Smooth muscle cell (in vitro differentiated cells): ENCODE measurements around the gene CFAP65. TPM values are rescaled to one million over a fixed set of nuclear protein-coding genes. Genes with fewer than 3 reads are reported as not detected.

Source experiments
- DNase-seq: peaks from one replicate; lab custom pipeline; 2025; ENCODE audit not compliant: unreplicated experiment; lab: John Stamatoyannopoulos, UW
- H2AFZ ChIP-seq: fragments of 200-600 bp; sonication (generic); 2 replicates; pipeline ENCODE4 v1.6.0; 2016; ENCODE audit warnings: antibody characterized with exemption, low read depth, mild to moderate bottlenecking
- H3F3A ChIP-seq: fragments of 200-600 bp; sonication (generic); 2 replicates; pipeline ENCODE4 v1.6.0; 2017; ENCODE audit warnings: antibody characterized with exemption, low read depth
- H3K27ac ChIP-seq: fragments of 200-600 bp; sonication (generic); 2 replicates; pipeline ENCODE4 v1.5.1; 2016; ENCODE audit warnings: low read depth, mild to moderate bottlenecking
- H3K27me3 ChIP-seq: fragments of 200-600 bp; sonication (generic); 2 replicates; pipeline ENCODE4 v1.6.1; 2016; ENCODE audit warnings: low read depth, mild to moderate bottlenecking
- H3K36me3 ChIP-seq: fragments of 200-600 bp; sonication (generic); 2 replicates; pipeline ENCODE4 v1.5.1; 2016; ENCODE audit warnings: low read depth
- H3K4me1 ChIP-seq: fragments of 200-600 bp; sonication (generic); 2 replicates; pipeline ENCODE4 v1.5.1; 2016; ENCODE audit warnings: low read depth
- H3K4me2 ChIP-seq: fragments of 200-600 bp; sonication (generic); 2 replicates; pipeline ENCODE4 v1.6.0; 2016; ENCODE audit warnings: mild to moderate bottlenecking
- H3K4me3 ChIP-seq: fragments of 200-600 bp; sonication (generic); 2 replicates; pipeline ENCODE4 v1.5.1; 2016; ENCODE audit warnings: mild to moderate bottlenecking
- H3K79me2 ChIP-seq: fragments of 200-600 bp; sonication (generic); 2 replicates; pipeline ENCODE4 v1.6.0; 2016; ENCODE audit warnings: low read depth, mild to moderate bottlenecking
- H3K9ac ChIP-seq: fragments of 200-600 bp; sonication (generic); 2 replicates; pipeline ENCODE4 v1.6.0; 2016; ENCODE audit warnings: low read depth
- H3K9me3 ChIP-seq: fragments of 200-600 bp; sonication (generic); replicated peaks from 2 replicates; pipeline ENCODE4 v1.5.1; 2016; ENCODE audit warnings: low read depth
- H4K20me1 ChIP-seq: fragments of 200-600 bp; sonication (generic); 2 replicates; pipeline ENCODE4 v1.6.0; 2016; ENCODE audit warnings: low read depth
- CTCF ChIP-seq: fragments of 200-600 bp; sonication (generic); IDR thresholded peaks from 2 replicates; pipeline ENCODE4 v1.5.1; 2017; ENCODE audit warnings: borderline replicate concordance, mild to moderate bottlenecking, antibody characterized with exemption; ENCODE audit not compliant: insufficient read depth, poor library complexity, severe bottlenecking
- WGBS: methylation state at CpG from one replicate; pipeline ENCODE4 v1.1.7; 2016; ENCODE audit warnings: low lambda C conversion rate; 5-methylcytosine and 5-hydroxymethylcytosine counted together
- polyA plus RNA-seq: library from polyadenylated mRNA; unstranded; fragments of >200 nt; fragmentation: Nextera tagmentation; extraction: Ambion mirVana; gene quantifications from 2 replicates; pipeline ENCODE4 v1.2.1, GENCODE V29; 2016
- total RNA-seq: library from RNA; depleted of rRNA; stranded (reverse); fragments of >200 nt; gene quantifications from 2 replicates; pipeline ENCODE4 v1.2.3, GENCODE V29; 2014

Gene CFAP65
- total and polyA plus RNA-seq, 2 experiments from 2014 or later = not detected

DNA sequence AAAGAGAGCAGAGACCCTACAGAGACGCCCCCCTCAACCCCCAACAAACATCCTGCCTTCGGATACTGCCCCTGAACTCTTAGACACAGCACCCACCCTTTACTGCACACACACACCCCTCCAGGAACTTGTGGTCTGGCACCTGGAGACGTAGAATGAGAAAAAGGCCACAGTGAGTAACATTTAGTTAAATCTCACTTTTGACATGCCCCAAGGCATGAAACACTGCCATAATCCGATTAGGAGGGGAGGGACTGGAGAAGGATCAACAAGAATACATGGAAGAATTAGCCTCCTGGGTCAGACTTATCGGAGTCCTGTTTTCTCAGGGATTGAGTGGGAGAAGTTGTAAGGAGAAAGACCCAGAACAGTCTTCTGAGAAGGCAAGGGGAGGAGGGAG is 77.7 kb downstream of the CFAP65 start:
- Histone ChIP-seq H4K20me1 (no peaks in the 10 kb centered on the region), H3K36me3 (no peaks in the 10 kb centered on the region), H3K9me3 (no peaks in the 10 kb centered on the region), H3K79me2 (no peaks in the 10 kb centered on the region), H3K4me2 (peak overlapping the region; percentile 79), H3K4me3 (no peak overlapping the region), H3K4me1 (peaks cover 19% of the 10 kb centered on the region), H3F3A (peaks cover 6% of the 10 kb centered on the region), H3K27ac (peak overlapping the region; percentile 81), H2AFZ (no peak overlapping the region), H3K9ac (peak overlapping the region; percentile 63), H3K27me3 (peaks cover 51% of the 10 kb centered on the region)
- WGBS = 28% methylated on average over 5 of the region's 5 CpGs
- TF ChIP-seq CTCF = no peak
- DNase-seq = no peak

GRCh38 chr2:218962859-218963492 is 78.3 kb downstream of the CFAP65 start:
- Histone ChIP-seq H3K4me1 (peaks cover 19% of the 10 kb centered on the region), H3K9me3 (no peaks in the 10 kb centered on the region), H3K9ac (no peak overlapping the region), H4K20me1 (no peaks in the 10 kb centered on the region), H3K27ac (no peak overlapping the region), H3F3A (peaks cover 6% of the 10 kb centered on the region), H3K4me3 (peak overlapping the region; percentile 33), H3K36me3 (no peaks in the 10 kb centered on the region), H2AFZ (no peak overlapping the region), H3K27me3 (peaks cover 51% of the 10 kb centered on the region), H3K79me2 (no peaks in the 10 kb centered on the region), H3K4me2 (peak overlapping the region; percentile 79)
- no peak for TF ChIP-seq CTCF
- WGBS = 1% methylated on average over 42 of the region's 42 CpGs
- DNase-seq = peak; percentile 67

DNA sequence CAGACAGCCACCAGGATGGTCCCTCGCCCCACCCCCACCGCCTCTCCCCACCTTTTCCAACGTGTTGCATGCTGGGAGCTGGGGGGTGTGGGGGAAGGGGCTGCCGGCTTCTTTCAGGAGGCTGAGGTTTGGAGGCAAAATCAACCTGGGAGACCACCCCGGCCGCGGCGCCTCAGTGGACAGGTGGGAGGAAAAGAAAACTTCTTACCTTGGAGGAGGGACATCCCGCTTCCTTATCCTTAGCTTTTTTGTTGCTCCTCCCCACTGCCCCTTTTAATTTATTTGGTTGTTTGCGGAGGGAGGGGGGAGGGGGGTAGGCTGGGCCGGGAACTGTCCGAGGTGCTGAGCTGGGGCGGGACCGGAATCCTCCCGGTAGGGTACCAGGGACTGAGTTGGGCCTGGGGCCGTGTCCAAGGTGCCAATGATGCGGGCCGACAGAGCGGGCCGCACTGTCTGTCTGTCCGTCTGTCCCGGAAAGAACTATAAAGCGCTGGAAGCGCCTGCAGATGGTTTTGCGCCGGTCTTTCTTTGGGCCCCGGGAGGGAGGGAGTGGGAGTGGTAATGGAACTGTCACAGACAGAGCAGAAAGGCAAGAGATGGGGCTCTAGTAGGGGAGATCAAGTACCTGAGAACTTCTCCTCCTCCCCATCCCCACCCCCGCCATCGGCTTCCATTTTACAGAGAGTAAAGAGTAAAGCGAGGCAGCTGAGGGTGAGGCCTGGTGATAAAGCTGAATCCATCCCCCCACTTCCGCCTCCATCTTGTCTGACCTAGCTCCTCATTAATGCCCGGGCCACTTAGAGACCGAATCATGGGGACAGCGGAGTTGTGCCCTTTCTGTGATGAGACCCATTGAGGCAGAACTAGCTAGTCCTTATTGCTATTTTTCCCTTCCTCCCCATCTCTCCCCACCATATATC is 79.4 kb downstream of the CFAP65 start:
- Histone ChIP-seq H3K9me3 (no peaks in the 10 kb centered on the region), H3K27me3 (peaks cover 56% of the 10 kb centered on the region), H2AFZ (no peak overlapping the region), H3K4me1 (peaks cover 19% of the 10 kb centered on the region), H3F3A (peaks cover 6% of the 10 kb centered on the region), H4K20me1 (no peaks in the 10 kb centered on the region), H3K36me3 (no peaks in the 10 kb centered on the region), H3K27ac (no peak overlapping the region), H3K4me2 (no peak overlapping the region), H3K9ac (no peak overlapping the region), H3K79me2 (no peaks in the 10 kb centered on the region), H3K4me3 (no peak overlapping the region)
- WGBS = 28% methylated on average over 28 of the region's 34 CpGs
- no peak for DNase-seq
- no peak for TF ChIP-seq CTCF
